ENCODE data around the gene GBA3. TPM values are rescaled to one million over a fixed set of nuclear protein-coding genes. Genes with fewer than 3 reads are reported as not detected.

GBA3 gene
- polyA plus RNA-seq, 1 donor from 2014 or later = not detected

GRCh38 chr4:22764183-22764582 lies 71.4 kb downstream of the GBA3 start:
- H3K36me3 ChIP-seq (ENCODE audit: insufficient read depth, low read length) = no peaks in the 10 kb centered on the region
- no peaks in the 10 kb centered on the region for H3K9me2 ChIP-seq (ENCODE audit: insufficient read depth, low read length)
- H3K4me3 ChIP-seq (ENCODE audit: low read length) = no peak overlapping the region
- no peak overlapping the region for H3K27ac ChIP-seq (ENCODE audit: low read length)
- no peaks in the 10 kb centered on the region for H3K79me2 ChIP-seq (replicated peaks; ENCODE audit: insufficient read depth, low read length)
- no peaks in the 10 kb centered on the region for H3K27me3 ChIP-seq (ENCODE audit: insufficient read depth, low read depth, low read length)
- H4K20me1 ChIP-seq (ENCODE audit: insufficient read depth) = no peaks in the 10 kb centered on the region
- H2AFZ ChIP-seq (ENCODE audit: low read depth, low read length) = no peak overlapping the region
- no peak overlapping the region for H3K4me2 ChIP-seq (ENCODE audit: low read length)
- TF ChIP-seq EP300 (conservative IDR thresholded peaks at IDR 0.05; ENCODE audit: poor library complexity, severe bottlenecking) (no peak), SMC3 (conservative IDR thresholded peaks at IDR 0.05; ENCODE audit: poor library complexity) (no peak), TAF1 (IDR thresholded peaks at IDR 0.05; ENCODE audit: low read depth) (no peak), EZH2 (IDR thresholded peaks at IDR 0.05; ENCODE audit: borderline replicate concordance, insufficient read depth, low read length, poor library complexity, severe bottlenecking) (no peak), MXI1 (conservative IDR thresholded peaks at IDR 0.05; ENCODE audit: poor library complexity, severe bottlenecking) (no peak), REST (IDR thresholded peaks at IDR 0.05; ENCODE audit: borderline replicate concordance) (no peak), RAD21 (conservative IDR thresholded peaks at IDR 0.05) (no peak), CTCF (IDR thresholded peaks at IDR 0.05; ENCODE audit: poor library complexity, severe bottlenecking) (no peak), POLR2AphosphoS5 (IDR thresholded peaks at IDR 0.05) (no peak)
- H3F3A ChIP-seq (ENCODE audit: insufficient read depth, low read length, poor library complexity, severe bottlenecking) = no peaks in the 10 kb centered on the region
- H3K9me3 ChIP-seq (ENCODE audit: low read length) = no peaks in the 10 kb centered on the region
- H3K9ac ChIP-seq (ENCODE audit: low read length) = no peak overlapping the region

DNA sequence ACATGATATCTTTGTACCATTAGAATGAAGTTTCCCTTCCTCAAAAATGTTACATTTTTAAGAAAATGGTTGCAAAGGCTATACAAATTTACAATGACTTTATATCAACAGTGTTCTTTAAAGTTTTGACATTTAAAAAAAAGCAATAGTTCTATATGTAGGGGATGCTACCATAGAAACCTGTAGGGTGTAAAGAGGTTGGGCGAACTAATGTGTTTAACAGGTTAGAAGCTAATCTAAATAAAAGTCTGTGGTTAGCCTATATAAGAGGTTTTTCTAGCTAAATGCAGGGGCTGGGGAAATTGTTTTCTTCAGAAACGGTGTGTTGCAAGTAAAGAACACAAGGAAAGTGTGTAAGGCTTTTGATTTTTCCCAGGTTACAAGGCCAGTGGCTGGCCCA lies 73.3 kb downstream of the GBA3 start:
- no peaks in the 10 kb centered on the region for H3F3A ChIP-seq (ENCODE audit: insufficient read depth, low read length, poor library complexity, severe bottlenecking)
- no peak overlapping the region for H3K9ac ChIP-seq (ENCODE audit: low read length)
- no peak overlapping the region for H2AFZ ChIP-seq (ENCODE audit: low read depth, low read length)
- H3K9me2 ChIP-seq (ENCODE audit: insufficient read depth, low read length) = no peaks in the 10 kb centered on the region
- H3K27me3 ChIP-seq (ENCODE audit: insufficient read depth, low read depth, low read length) = no peaks in the 10 kb centered on the region
- H3K27ac ChIP-seq (ENCODE audit: low read length) = no peak overlapping the region
- TF ChIP-seq CTCF (IDR thresholded peaks at IDR 0.05; ENCODE audit: poor library complexity, severe bottlenecking) (no peak), TAF1 (IDR thresholded peaks at IDR 0.05; ENCODE audit: low read depth) (no peak), EP300 (conservative IDR thresholded peaks at IDR 0.05; ENCODE audit: poor library complexity, severe bottlenecking) (no peak), POLR2AphosphoS5 (IDR thresholded peaks at IDR 0.05) (no peak), MXI1 (conservative IDR thresholded peaks at IDR 0.05; ENCODE audit: poor library complexity, severe bottlenecking) (no peak), EZH2 (IDR thresholded peaks at IDR 0.05; ENCODE audit: borderline replicate concordance, insufficient read depth, low read length, poor library complexity, severe bottlenecking) (no peak), SMC3 (conservative IDR thresholded peaks at IDR 0.05; ENCODE audit: poor library complexity) (no peak), REST (IDR thresholded peaks at IDR 0.05; ENCODE audit: borderline replicate concordance) (no peak), RAD21 (conservative IDR thresholded peaks at IDR 0.05) (no peak)
- H3K36me3 ChIP-seq (ENCODE audit: insufficient read depth, low read length) = no peaks in the 10 kb centered on the region
- no peak overlapping the region for H3K4me3 ChIP-seq (ENCODE audit: low read length)
- H3K79me2 ChIP-seq (replicated peaks; ENCODE audit: insufficient read depth, low read length) = no peaks in the 10 kb centered on the region
- no peaks in the 10 kb centered on the region for H4K20me1 ChIP-seq (ENCODE audit: insufficient read depth)
- H3K9me3 ChIP-seq (ENCODE audit: low read length) = no peaks in the 10 kb centered on the region
- no peak overlapping the region for H3K4me2 ChIP-seq (ENCODE audit: low read length)
